Type B pancreatic cell (in vitro differentiated cells): ENCODE data around the gene KANK4. TPM values are rescaled to one million over a fixed set of nuclear protein-coding genes. Genes with fewer than 3 reads are reported as not detected.

ENCODE experiments used
- DNase-seq: peaks from one replicate; pipeline ENCODE4 v3.0.0; 2021; ENCODE audit warnings: mixed read lengths; ENCODE audit not compliant: unreplicated experiment; ENCODE audit errors: extremely low spot score
- H3K27ac Mint-ChIP-seq: 2 replicates; pipeline ENCODE4 v1.8.0; 2021; ENCODE audit warnings: mild to moderate bottlenecking, mixed read lengths
- H3K27me3 Mint-ChIP-seq: 2 replicates; pipeline ENCODE4 v1.8.0; 2021; ENCODE audit warnings: mixed read lengths
- H3K36me3 Mint-ChIP-seq: 2 replicates; pipeline ENCODE4 v1.8.0; 2021; ENCODE audit warnings: mixed read lengths
- H3K4me1 Mint-ChIP-seq: one replicate; pipeline ENCODE4 v1.8.0; 2021; ENCODE audit warnings: mixed read lengths; ENCODE audit not compliant: unreplicated experiment
- H3K4me3 Mint-ChIP-seq: 2 replicates; pipeline ENCODE4 v1.8.0; 2021; ENCODE audit warnings: mild to moderate bottlenecking, mixed read lengths
- H3K9me3 Mint-ChIP-seq: 2 replicates; pipeline ENCODE4 v1.8.0; 2021; ENCODE audit warnings: mixed read lengths
- CTCF ChIP-seq: fragments of 200-600 bp; sonication (generic); conservative IDR thresholded peaks from 2 replicates; pipeline ENCODE4 v1.5.0; 2021; ENCODE audit warnings: antibody characterized with exemption, mild to moderate bottlenecking
- total RNA-seq: library from RNA; stranded (reverse); gene quantifications from 2 replicates; pipeline ENCODE4 v1.2.1, GENCODE V29; 2021; ENCODE audit warnings: low replicate concordance

Gene KANK4
- total RNA-seq, 1 donor from 2014 or later, result 11.3 TPM

- H3K4me3 Mint-ChIP-seq, result no peak overlapping the region
- peaks cover 5% of the 10 kb centered on the region for H3K9me3 Mint-ChIP-seq
- H3K4me1 Mint-ChIP-seq, result peaks cover 53% of the 10 kb centered on the region
- no peak for TF ChIP-seq CTCF
- peaks cover 64% of the 10 kb centered on the region for H3K27me3 Mint-ChIP-seq
- DNase-seq, result no peak
- peaks cover 7% of the 10 kb centered on the region for H3K36me3 Mint-ChIP-seq
- H3K27ac Mint-ChIP-seq, result peak overlapping the region; percentile 0
Observed at GRCh38 chr1:62311473-62311943, 7.7 kb downstream of the KANK4 start.

- Mint-ChIP-seq H3K4me1 (peaks cover 47% of the 10 kb centered on the region), H3K27me3 (peaks cover 53% of the 10 kb centered on the region), H3K36me3 (peaks cover 7% of the 10 kb centered on the region), H3K4me3 (no peak overlapping the region), H3K9me3 (peaks cover 5% of the 10 kb centered on the region), H3K27ac (no peak overlapping the region)
- TF ChIP-seq CTCF, result no peak
- no peak for DNase-seq
Observed at GRCh38 chr1:62309906-62310305, 9.3 kb downstream of the KANK4 start.

- Mint-ChIP-seq H3K27me3 (peaks cover 46% of the 10 kb centered on the region), H3K4me3 (peak overlapping the region; percentile 41), H3K9me3 (peaks cover 5% of the 10 kb centered on the region), H3K27ac (no peak overlapping the region), H3K36me3 (peaks cover 7% of the 10 kb centered on the region), H3K4me1 (peaks cover 46% of the 10 kb centered on the region)
- no peak for TF ChIP-seq CTCF
- DNase-seq, result no peak
Observed at GRCh38 chr1:62308606-62309005, 10.6 kb downstream of the KANK4 start.

- no peak for TF ChIP-seq CTCF
- peaks cover 5% of the 10 kb centered on the region for H3K9me3 Mint-ChIP-seq
- peak overlapping the region; percentile 86 for H3K27ac Mint-ChIP-seq
- no peak for DNase-seq
- H3K36me3 Mint-ChIP-seq, result peaks cover 7% of the 10 kb centered on the region
- peak overlapping the region; percentile 64 for H3K4me3 Mint-ChIP-seq
- H3K4me1 Mint-ChIP-seq, result peaks cover 46% of the 10 kb centered on the region
- H3K27me3 Mint-ChIP-seq, result peaks cover 42% of the 10 kb centered on the region
Observed at GRCh38 chr1:62307895-62308492, 11.2 kb downstream of the KANK4 start.

GRCh38 chr1:62307446-62307845 lies 11.8 kb downstream of the KANK4 start:
- no peak for DNase-seq
- Mint-ChIP-seq H3K4me3 (no peak overlapping the region), H3K9me3 (peaks cover 5% of the 10 kb centered on the region), H3K27me3 (peaks cover 36% of the 10 kb centered on the region), H3K4me1 (peaks cover 41% of the 10 kb centered on the region), H3K36me3 (peaks cover 7% of the 10 kb centered on the region), H3K27ac (peak overlapping the region; percentile 86)
- TF ChIP-seq CTCF, result no peak

GRCh38 chr1:62306065-62306464 lies 13.2 kb downstream of the KANK4 start:
- Mint-ChIP-seq H3K9me3 (no peaks in the 10 kb centered on the region), H3K4me1 (peaks cover 32% of the 10 kb centered on the region), H3K27ac (peak overlapping the region; percentile 24), H3K36me3 (peaks cover 3% of the 10 kb centered on the region), H3K4me3 (no peak overlapping the region), H3K27me3 (peaks cover 27% of the 10 kb centered on the region)
- no peak for TF ChIP-seq CTCF
- no peak for DNase-seq
